H9 (cell line): ENCODE data around the gene GAK. TPM values are rescaled to one million over a fixed set of nuclear protein-coding genes. Genes with fewer than 3 reads are reported as not detected.

Source experiments
- DNase-seq: peaks from one replicate; pipeline ENCODE4 v3.0.0-alpha.2; 2017
- H2AFZ ChIP-seq: one replicate; pipeline ENCODE4 v1.6.1; 2013; ENCODE audit warnings: mild to moderate bottlenecking, low read length, control low read depth, moderate library complexity
- H2AK5ac ChIP-seq: 2 replicates; pipeline ENCODE4 v1.6.1; 2013; ENCODE audit warnings: low read length, control low read depth, mixed read lengths; ENCODE audit not compliant: insufficient read length
- H2BK120ac ChIP-seq: one replicate; pipeline ENCODE4 v1.6.1; 2013; ENCODE audit warnings: low read depth, mild to moderate bottlenecking, low read length, control low read depth, inconsistent platforms; ENCODE audit not compliant: poor library complexity, severe bottlenecking
- H2BK12ac ChIP-seq: 2 replicates; pipeline ENCODE4 v1.6.1; 2013; ENCODE audit warnings: low read length, control low read depth, mixed read lengths, low read depth; ENCODE audit not compliant: insufficient read length
- H2BK15ac ChIP-seq: 2 replicates; pipeline ENCODE4 v1.6.1; 2013; ENCODE audit warnings: low read depth, low read length, control low read depth
- H2BK20ac ChIP-seq: one replicate; pipeline ENCODE4 v1.6.1; 2013; ENCODE audit warnings: low read depth, mild to moderate bottlenecking, low read length, control low read depth, inconsistent platforms; ENCODE audit not compliant: poor library complexity, severe bottlenecking
- H2BK5ac ChIP-seq: 2 replicates; pipeline ENCODE4 v1.6.1; 2013; ENCODE audit warnings: low read length, control low read depth, mixed read lengths; ENCODE audit not compliant: insufficient read length
- H3K14ac ChIP-seq: 2 replicates; pipeline ENCODE4 v1.6.1; 2013; ENCODE audit warnings: low read length, control low read depth; ENCODE audit not compliant: insufficient read depth
- H3K18ac ChIP-seq: 2 replicates; pipeline ENCODE4 v1.6.1; 2013; ENCODE audit warnings: low read depth, mild to moderate bottlenecking, mixed read lengths, low read length, control low read depth; ENCODE audit not compliant: insufficient read length
- H3K23ac ChIP-seq: 2 replicates; pipeline ENCODE4 v1.6.1; 2013; ENCODE audit warnings: low read length, control low read depth, mixed read lengths, low read depth; ENCODE audit not compliant: insufficient read length
- H3K23me2 ChIP-seq: 2 replicates; pipeline ENCODE4 v1.6.1; 2013; ENCODE audit warnings: low read depth, mild to moderate bottlenecking, mixed read lengths, low read length, control low read depth; ENCODE audit not compliant: insufficient read length, poor library complexity, severe bottlenecking
- H3K27ac ChIP-seq: 2 replicates; pipeline ENCODE4 v1.5.1; 2013; ENCODE audit warnings: low read length, control low read depth, mixed read lengths, low read depth; ENCODE audit not compliant: insufficient read length
- H3K27me3 ChIP-seq: 2 replicates; pipeline ENCODE4 v1.6.1; 2013; ENCODE audit warnings: low read length, control low read depth, inconsistent platforms; ENCODE audit not compliant: insufficient read depth
- H3K4ac ChIP-seq: 2 replicates; pipeline ENCODE4 v1.6.1; 2013; ENCODE audit warnings: low read depth, mild to moderate bottlenecking, control low read depth, inconsistent platforms, low read length, moderate library complexity
- H3K4me1 ChIP-seq: 2 replicates; pipeline ENCODE4 v1.6.1; 2013; ENCODE audit warnings: low read length, control low read depth, inconsistent platforms; ENCODE audit not compliant: insufficient read depth
- H3K4me2 ChIP-seq: 2 replicates; pipeline ENCODE4 v1.6.1; 2013; ENCODE audit warnings: low read length, control low read depth, mixed read lengths; ENCODE audit not compliant: insufficient read length, insufficient read depth
- H3K56ac ChIP-seq: 2 replicates; pipeline ENCODE4 v1.6.1; 2013; ENCODE audit warnings: low read depth, mild to moderate bottlenecking, mixed read lengths, low read length, control low read depth; ENCODE audit not compliant: insufficient read length
- H3K79me1 ChIP-seq: 2 replicates; pipeline ENCODE4 v1.6.1; 2013; ENCODE audit warnings: low read depth, mild to moderate bottlenecking, moderate library complexity, low read length, control low read depth, inconsistent platforms; ENCODE audit not compliant: insufficient read depth, poor library complexity, severe bottlenecking
- H3K79me2 ChIP-seq: 2 replicates; pipeline ENCODE4 v1.6.1; 2013; ENCODE audit warnings: low read length, control low read depth, inconsistent platforms; ENCODE audit not compliant: insufficient read depth
- H3K9ac ChIP-seq: 2 replicates; pipeline ENCODE4 v1.6.1; 2013; ENCODE audit warnings: low read length, control low read depth, mixed read lengths; ENCODE audit not compliant: insufficient read length; ENCODE audit errors: extremely low read depth
- H3K9me3 ChIP-seq: one replicate; pipeline ENCODE4 v1.6.1; 2013; ENCODE audit warnings: low read depth, low read length, inconsistent platforms; ENCODE audit not compliant: control insufficient read depth
- H3T11ph ChIP-seq: one replicate; pipeline ENCODE4 v1.6.1; 2013; ENCODE audit warnings: mild to moderate bottlenecking, low read length, control low read depth, inconsistent platforms
- H4K20me1 ChIP-seq: one replicate; pipeline ENCODE4 v1.6.1; 2013; ENCODE audit not compliant: control insufficient read depth, insufficient read length, insufficient read depth
- H4K5ac ChIP-seq: 2 replicates; pipeline ENCODE4 v1.6.1; 2013; ENCODE audit warnings: low read depth, mild to moderate bottlenecking, mixed read lengths, low read length, control low read depth; ENCODE audit not compliant: insufficient read length
- H4K8ac ChIP-seq: replicated peaks from 2 replicates; pipeline ENCODE4 v1.6.1; 2013; ENCODE audit warnings: low read length, control low read depth, mixed read lengths, low read depth; ENCODE audit not compliant: insufficient read length
- H4K91ac ChIP-seq: 2 replicates; pipeline ENCODE4 v1.6.1; 2013; ENCODE audit warnings: low read depth, mild to moderate bottlenecking, moderate library complexity, mixed read lengths, low read length, control low read depth; ENCODE audit not compliant: insufficient read length
- H3K27ac Mint-ChIP-seq, 3 experiments: 2 replicates in 2 of 3; 3 replicates in 1 of 3; pipeline ENCODE4 v1.8.0; 2020 to 2021; ENCODE audit warnings: mixed read lengths in 3 of 3, mild to moderate bottlenecking in 1 of 3, moderate library complexity in 1 of 3
- H3K27me3 Mint-ChIP-seq: 2 replicates; pipeline ENCODE4 v1.8.0; 2021; ENCODE audit warnings: low read depth, mild to moderate bottlenecking, moderate library complexity, mixed read lengths
- H3K36me3 Mint-ChIP-seq, 3 experiments: 2 replicates in 2 of 3; 3 replicates in 1 of 3; pipeline ENCODE4 v1.8.0; 2020 to 2021; ENCODE audit warnings: low read depth in 3 of 3, mixed read lengths in 3 of 3; ENCODE audit not compliant: insufficient read depth in 1 of 3
- H3K4me1 Mint-ChIP-seq, 2 experiments: 2 replicates each; pipeline ENCODE4 v1.8.0; 2020; ENCODE audit warnings: mixed read lengths in 2 of 2
- H3K4me3 Mint-ChIP-seq, 2 experiments: 2 replicates in 1 of 2; 3 replicates in 1 of 2; pipeline ENCODE4 v1.8.0; 2020 to 2021; ENCODE audit warnings: mild to moderate bottlenecking in 2 of 2, mixed read lengths in 2 of 2, moderate library complexity in 1 of 2
- H3K9me3 Mint-ChIP-seq, 2 experiments: 2 replicates in 1 of 2; 3 replicates in 1 of 2; pipeline ENCODE4 v1.8.0; 2020; ENCODE audit warnings: mild to moderate bottlenecking in 2 of 2, mixed read lengths in 2 of 2, moderate library complexity in 1 of 2
- CTCF ChIP-seq: fragments of 200-600 bp; sonication (generic); conservative IDR thresholded peaks from 3 replicates; pipeline ENCODE4 v1.8.0; 2021; ENCODE audit warnings: antibody characterized with exemption, mild to moderate bottlenecking
- WGBS: extraction: QIAGEN DNeasy Blood & Tissue Kit; methylation state at CpG from one replicate; pipeline ENCODE4 v1.1.7; 2013; ENCODE audit warnings: missing lambda C conversion rate, low lambda C conversion rate, mixed read lengths; ENCODE audit not compliant: insufficient read length; ENCODE audit errors: extremely low coverage; 5-methylcytosine and 5-hydroxymethylcytosine counted together
- total RNA-seq: library from RNA; stranded (reverse); gene quantifications from 2 replicates; pipeline ENCODE4 v1.2.1, GENCODE V29; 2021

Gene GAK
- total RNA-seq, 1 experiment from 2014 or later = 80.7 TPM

GRCh38 chr4:903066-904046 is 28.8 kb downstream of the GAK start:
- no peaks in the 10 kb centered on the region for H3K79me2 ChIP-seq
- no peak overlapping the region for H2BK20ac ChIP-seq
- Mint-ChIP-seq H3K27ac (peak overlapping the region in 1 of 3 experiments; percentile 77; a peak in 1 of 7 replicates), H3K27me3 (no peaks in the 10 kb centered on the region), H3K36me3 (peaks cover 14 to 41% (median 28%) of the 10 kb centered on the region in 3 experiments), H3K4me1 (peaks cover 0 to 3% of the 10 kb centered on the region in 2 experiments; a peak in 2 of 4 replicates), H3K4me3 (no peak overlapping the region), H3K9me3 (peaks cover 0 to 8% of the 10 kb centered on the region in 2 experiments; a peak in 4 of 5 replicates)
- H3K56ac ChIP-seq = no peak overlapping the region
- no CpG with 5 or more reads among the region's 42 CpGs for WGBS
- H3K4me2 ChIP-seq = no peak overlapping the region
- no peak overlapping the region for H3K9ac ChIP-seq
- H3K79me1 ChIP-seq = no peaks in the 10 kb centered on the region
- no peak overlapping the region for H2BK120ac ChIP-seq
- H3K18ac ChIP-seq = no peak overlapping the region
- H3K9me3 ChIP-seq = no peaks in the 10 kb centered on the region
- no peak overlapping the region for H3K14ac ChIP-seq
- no peak overlapping the region for H4K5ac ChIP-seq
- H2BK15ac ChIP-seq = no peak overlapping the region
- no peaks in the 10 kb centered on the region for H3K23me2 ChIP-seq
- H3K4ac ChIP-seq = no peak overlapping the region
- H3K4me1 ChIP-seq = no peaks in the 10 kb centered on the region
- H3K27ac ChIP-seq = no peak overlapping the region
- H3K27me3 ChIP-seq = no peaks in the 10 kb centered on the region
- H4K20me1 ChIP-seq = no peaks in the 10 kb centered on the region
- no peak for DNase-seq
- no peak overlapping the region for H4K91ac ChIP-seq
- H2BK5ac ChIP-seq = no peak overlapping the region
- no peak overlapping the region for H2AK5ac ChIP-seq
- no peak for TF ChIP-seq CTCF
- no peak overlapping the region for H3K23ac ChIP-seq
- H2AFZ ChIP-seq = no peak overlapping the region
- H3T11ph ChIP-seq = no peak overlapping the region
- H2BK12ac ChIP-seq = no peak overlapping the region
- H4K8ac ChIP-seq = no peak overlapping the region
